CD4-positive, alpha-beta T cell treated with Interleukin-4 for 4 hours (primary cell): ENCODE data around the gene PGA3.
"Not testable (repeated sequence)": the region's sequence is repeated elsewhere in the genome, so short reads cannot be mapped to it uniquely, and the experiment has no call there.

ENCODE experiments used
- DNase-seq: peaks from one replicate; pipeline ENCODE4 v3.0.0-alpha.2; 2020

The PGA3 gene

DNA sequence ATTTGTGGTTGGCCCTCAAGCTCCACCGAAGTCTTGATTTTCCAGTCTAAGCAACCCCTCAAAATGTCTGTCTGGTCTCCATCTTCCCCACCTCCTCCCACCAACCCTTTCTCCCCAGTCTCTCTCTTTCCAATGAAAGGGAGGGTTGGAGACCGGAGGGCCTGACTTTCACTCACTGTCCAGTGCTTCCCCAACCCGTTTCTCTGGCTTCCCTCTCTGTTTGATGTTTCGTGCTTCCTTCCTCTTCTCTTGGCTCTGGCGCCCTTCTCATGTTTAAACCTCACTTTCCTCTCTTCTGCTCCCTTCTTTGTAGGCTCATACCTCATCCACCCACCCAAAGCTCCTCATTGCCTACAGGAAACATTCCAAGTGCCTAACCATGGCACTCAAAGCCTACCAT lies 31.0 kb upstream of the PGA3 start:
- DNase-seq, result no peak

- DNase-seq, result no peak
Measured at GRCh38 chr11:61172888-61173287, 30.4 kb upstream of the PGA3 start.

DNA sequence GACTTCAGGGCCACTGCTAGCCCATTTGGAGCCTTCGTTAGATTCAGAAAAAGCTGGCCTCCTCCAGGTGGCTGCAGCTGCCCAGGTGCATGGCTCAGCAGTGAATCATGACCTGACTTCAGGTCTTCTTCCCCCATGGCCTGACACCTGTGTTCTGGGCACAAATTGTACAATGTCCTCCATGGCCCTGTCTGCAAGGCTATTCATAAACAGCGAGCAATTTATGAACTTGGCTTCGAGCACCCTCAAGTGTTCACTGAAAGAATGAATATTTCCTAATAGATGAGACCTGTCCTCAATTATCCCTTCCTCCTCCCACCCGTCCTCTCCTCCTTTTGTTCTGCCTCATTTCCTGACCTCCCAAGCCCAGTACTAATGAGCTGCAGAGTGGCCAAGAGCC lies 29.9 kb upstream of the PGA3 start:
- DNase-seq, result no peak

DNA sequence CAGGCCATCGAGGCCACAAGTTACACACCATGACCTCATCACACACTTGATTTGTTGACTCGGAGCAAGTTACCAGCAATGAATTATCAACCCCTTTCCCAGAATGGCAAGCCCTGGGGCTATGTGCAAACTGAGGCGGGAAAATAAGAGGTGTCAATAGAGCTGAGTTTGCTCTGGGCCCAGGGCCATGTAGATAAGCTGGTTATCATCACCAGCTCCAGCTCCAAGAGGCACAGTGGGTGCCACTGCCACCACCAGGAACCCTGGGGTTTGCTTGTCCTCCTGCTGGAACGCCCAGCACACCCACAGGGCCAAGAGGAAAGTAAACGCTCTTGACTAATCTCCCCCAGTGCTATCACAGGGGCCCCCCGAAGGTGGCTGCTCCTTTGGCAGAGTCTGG lies 29.0 kb upstream of the PGA3 start:
- DNase-seq, result no peak

DNA sequence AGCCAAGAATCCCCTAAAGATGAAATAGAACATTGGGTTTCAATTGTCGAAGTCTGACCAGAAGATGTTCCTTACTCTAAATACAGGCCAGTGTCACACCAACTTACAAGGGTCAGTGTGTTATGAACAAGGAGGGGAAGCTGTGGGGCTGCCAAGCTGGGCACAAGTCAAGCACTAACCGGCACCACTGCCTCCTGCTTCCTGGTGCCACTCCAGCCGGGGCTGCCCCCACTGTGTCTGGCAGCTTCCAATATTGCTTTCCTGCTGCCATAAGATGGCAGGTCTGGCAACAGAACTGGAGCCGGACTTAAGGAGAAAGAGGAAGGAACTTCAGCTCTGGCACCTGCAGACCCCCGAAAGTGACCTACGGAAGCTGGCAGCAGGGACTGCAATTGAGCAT lies 28.4 kb upstream of the PGA3 start:
- no peak for DNase-seq

- DNase-seq, result no peak
Measured at GRCh38 chr11:61176446-61176845, 26.9 kb upstream of the PGA3 start.

DNA sequence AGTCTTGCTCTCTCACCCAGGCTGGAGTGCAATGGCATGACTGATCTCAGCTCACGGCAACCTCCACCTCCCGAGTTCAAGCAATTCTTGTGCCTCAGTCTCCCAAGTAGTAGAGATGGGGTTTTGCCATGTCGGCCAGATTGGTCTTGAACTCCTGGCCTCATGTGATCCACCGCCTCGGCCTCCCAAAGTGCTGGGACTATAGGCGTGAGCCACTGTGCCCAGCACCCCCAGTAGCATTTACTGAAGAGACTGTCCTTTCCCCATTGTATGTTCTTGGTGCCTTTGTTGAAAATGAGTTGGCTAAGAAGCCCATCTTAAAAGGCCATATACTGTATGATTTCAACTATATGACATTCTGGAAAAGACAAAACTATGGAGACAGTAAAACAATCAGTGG lies 23.1 kb upstream of the PGA3 start:
- DNase-seq, result not testable (repeated sequence)

- no peak for DNase-seq
Measured at GRCh38 chr11:61181489-61181888, 21.8 kb upstream of the PGA3 start.

GRCh38 chr11:61183645-61184044 lies 19.7 kb upstream of the PGA3 start:
- DNase-seq, result no peak

- no peak for DNase-seq
Measured at GRCh38 chr11:61186504-61186903, 16.8 kb upstream of the PGA3 start.

DNA sequence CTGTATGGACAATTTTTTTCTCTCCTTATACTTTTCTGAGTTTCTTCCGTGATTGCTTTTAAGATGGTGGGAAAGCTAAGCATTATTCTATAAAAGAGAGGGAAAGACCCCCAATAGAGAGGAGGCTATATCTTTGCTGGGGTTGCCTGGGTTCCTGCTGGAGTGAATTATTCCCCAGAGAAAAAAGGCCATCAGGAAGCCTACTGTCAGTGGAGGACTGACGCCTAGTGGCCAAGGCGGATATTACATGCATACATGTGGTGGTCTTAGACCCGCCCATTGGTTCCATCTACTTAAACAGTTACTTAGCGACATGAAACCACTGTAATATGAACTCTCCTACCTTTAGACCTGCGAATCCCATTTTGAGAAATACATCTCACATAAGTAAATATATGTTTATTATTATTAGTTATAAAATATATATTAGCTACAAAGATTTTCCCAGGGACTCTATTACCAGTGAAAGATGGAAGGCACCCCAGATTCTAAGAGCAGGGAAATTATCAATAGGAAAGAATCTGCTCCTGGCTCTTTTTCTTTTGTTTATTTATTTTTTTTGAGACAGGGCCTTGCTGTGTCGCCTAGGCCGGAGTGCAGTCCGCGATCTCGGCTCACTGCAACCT lies 15.7 kb upstream of the PGA3 start:
- DNase-seq, result peak; percentile 75

DNA sequence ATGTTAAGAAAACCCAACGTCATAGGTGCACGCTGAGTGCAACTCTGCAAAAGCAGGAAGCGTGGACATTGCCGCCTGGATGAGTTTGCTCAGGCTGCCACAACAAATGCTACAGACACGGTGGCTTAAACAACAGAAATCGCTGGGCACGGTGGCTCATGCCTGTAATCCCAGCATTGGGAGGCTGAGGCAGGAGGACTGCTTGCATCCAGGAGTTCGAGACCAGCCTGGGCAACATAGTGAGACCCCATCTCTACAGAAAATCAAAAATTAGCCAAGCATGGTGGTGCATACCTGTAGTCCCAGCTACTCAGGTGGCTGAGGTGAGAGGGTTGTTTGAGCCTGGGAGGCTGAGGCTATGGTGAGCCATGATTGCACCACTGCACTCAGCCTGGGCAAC lies 13.4 kb upstream of the PGA3 start:
- DNase-seq, result no peak

- no peak for DNase-seq
Measured at GRCh38 chr11:61193596-61193995, 9.7 kb upstream of the PGA3 start.

DNA sequence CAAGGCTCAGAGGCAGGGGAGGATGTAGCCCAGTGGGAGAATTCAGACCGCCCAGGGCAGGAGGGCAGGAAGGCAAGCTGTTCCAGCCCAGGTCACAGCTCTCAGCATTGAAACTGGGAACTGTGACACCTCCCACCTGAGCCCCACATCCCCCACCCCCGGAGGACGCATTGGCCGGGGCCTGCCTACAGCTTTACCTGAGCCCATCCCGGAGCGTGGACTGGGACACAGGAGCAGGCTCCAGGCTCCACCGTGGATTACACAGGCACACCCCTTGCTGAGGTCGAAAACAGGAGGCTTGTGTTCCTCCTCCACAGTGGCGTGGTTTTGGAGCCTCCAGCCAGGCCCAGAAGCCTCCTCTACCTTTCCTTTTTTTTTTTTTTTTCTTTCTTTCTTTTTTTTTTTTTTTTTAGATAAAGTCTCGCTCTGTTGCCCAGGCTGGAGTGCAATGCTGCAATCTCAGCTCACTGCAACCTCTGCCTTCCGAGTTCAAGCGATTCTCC lies 9.1 kb upstream of the PGA3 start:
- no peak for DNase-seq

- no peak for DNase-seq
Measured at GRCh38 chr11:61194981-61195695, 8.2 kb upstream of the PGA3 start.

DNA sequence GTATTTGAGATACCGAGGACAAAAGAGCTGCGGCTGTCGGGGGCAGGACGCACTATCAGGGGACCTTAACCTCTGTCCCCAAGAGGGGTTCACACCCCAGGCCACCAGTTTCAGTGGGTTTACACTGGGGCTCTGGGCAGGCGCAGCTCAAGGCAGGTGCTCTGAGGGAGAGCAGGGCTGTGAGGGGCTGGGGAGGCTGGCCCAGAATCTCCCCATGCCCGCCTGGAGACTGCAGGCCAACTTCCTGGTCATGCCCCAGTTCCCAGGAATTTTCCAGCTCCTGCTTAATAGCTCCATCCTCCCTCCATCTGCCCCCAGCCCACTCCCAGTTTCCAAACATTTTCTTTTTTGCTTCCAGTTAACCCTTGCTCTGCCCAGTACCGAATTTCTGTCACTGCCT lies 7.6 kb upstream of the PGA3 start:
- no peak for DNase-seq

DNA sequence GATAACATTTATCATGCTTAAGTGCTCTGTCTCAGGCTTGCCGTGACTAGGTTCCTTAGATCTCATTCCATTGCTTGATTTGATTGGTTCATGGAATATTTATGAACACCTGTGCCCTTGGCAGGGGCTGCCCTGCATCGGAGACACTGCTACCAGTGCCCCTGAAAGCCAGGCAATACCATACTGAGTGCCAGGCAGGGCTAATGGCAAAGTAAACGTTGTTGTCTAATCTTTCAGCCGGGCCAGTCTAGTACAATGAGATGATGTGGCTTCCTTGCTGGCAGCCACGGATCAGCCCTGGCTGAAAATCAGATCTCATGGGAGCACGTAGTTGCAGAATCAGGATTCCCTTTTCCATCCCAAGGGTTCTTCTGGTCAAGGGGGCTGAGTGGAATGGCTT lies 5.0 kb upstream of the PGA3 start:
- no peak for DNase-seq

GRCh38 chr11:61198948-61199523 lies 4.3 kb upstream of the PGA3 start:
- DNase-seq, result no peak

- DNase-seq, result no peak
Measured at GRCh38 chr11:61201476-61201875, 1.8 kb upstream of the PGA3 start.

DNA sequence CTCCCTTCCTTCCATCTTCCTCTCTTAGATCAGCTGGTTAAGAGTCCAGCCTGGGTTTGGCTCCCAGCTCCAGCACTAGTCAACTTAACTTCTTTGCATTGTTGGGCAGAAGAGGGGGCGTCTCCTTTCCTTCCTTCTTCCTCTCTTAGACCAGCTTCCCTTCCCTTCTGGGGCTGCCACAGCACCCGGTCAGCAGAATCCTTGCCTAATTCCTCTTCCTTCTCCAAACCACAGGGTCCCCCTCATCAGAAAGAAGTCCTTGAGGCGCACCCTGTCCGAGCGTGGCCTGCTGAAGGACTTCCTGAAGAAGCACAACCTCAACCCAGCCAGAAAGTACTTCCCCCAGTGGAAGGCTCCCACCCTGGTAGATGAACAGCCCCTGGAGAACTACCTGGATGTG lies 558 bp downstream of the PGA3 start:
- not testable (repeated sequence) for DNase-seq

GRCh38 chr11:61204502-61205059 lies 1.3 kb downstream of the PGA3 start:
- not testable (repeated sequence) for DNase-seq

- not testable (repeated sequence) for DNase-seq
Measured at GRCh38 chr11:61207636-61208310, 4.5 kb downstream of the PGA3 start.

DNA sequence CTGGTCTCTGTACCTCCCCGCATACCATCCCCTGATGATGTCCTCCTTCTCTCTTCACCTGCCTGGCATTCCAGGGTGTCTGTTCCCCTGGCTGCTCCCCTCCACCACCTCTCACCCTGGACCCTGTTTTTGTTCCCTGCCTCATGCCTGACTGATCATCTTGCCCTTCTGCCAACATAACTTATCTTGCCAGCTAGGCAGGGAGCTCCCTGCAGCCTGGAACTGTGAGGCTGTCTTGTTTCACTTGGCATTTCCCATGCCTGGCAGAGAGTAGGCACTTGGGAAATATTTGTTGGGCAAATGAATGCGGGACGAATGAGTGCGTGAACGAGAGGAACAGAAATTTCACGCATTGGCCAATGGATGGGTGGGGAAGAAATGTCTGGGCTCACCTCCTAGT lies 7.3 kb downstream of the PGA3 start:
- not testable (repeated sequence) for DNase-seq
